Panc1 (cell line): Measurements from ENCODE around the gene BMP7. TPM values are rescaled to one million over a fixed set of nuclear protein-coding genes. Genes with fewer than 3 reads are reported as not detected.

Source experiments
- ATAC-seq: fragments of 200-7000 bp; cut with Tn5 transposase; 2 replicates; pipeline ENCODE4 v1.9.1; 2020; ENCODE audit warnings: mild to moderate bottlenecking, moderate library complexity
- BruUV-seq: library from RNA; stranded (reverse); fragments of 400-500 nt; replicated peaks from 2 replicates; lab custom pipeline; 2021; lab: Mats Ljungman, UMichigan
- CTCF ChIA-PET: fragments of 300-600 bp; sonication (Branson Sonifier 250); formaldehyde crosslinking; loops from one replicate; lab custom pipeline; 2022; ENCODE audit warnings: antibody characterized with exemption; lab: Charles Lee
- POLR2A ChIA-PET: fragments of 300-600 bp; sonication (Branson Sonifier 250); formaldehyde crosslinking; loops from one replicate; lab custom pipeline; 2022; ENCODE audit warnings: antibody characterized with exemption; lab: Charles Lee
- DNase-seq: peaks from one replicate; pipeline ENCODE4 v3.0.0-alpha.2; 2010; ENCODE audit warnings: low read depth, low spot score
- H3K27ac ChIP-seq: 2 replicates; pipeline ENCODE4 v1.5.1; 2011; ENCODE audit warnings: mild to moderate bottlenecking, low read length, inconsistent platforms
- H3K27me3 ChIP-seq: fragments of 200-500 bp; sonication (Bioruptor generic); 2 replicates; pipeline ENCODE4 v1.6.0; 2014; ENCODE audit warnings: low read length, inconsistent platforms; ENCODE audit not compliant: control insufficient read depth, insufficient read depth
- H3K36me3 ChIP-seq: fragments of 200-500 bp; sonication (Bioruptor generic); 2 replicates; pipeline ENCODE4 v1.5.1; 2014; ENCODE audit warnings: inconsistent platforms, mild to moderate bottlenecking, low read length, moderate library complexity; ENCODE audit not compliant: control insufficient read depth, insufficient read depth
- H3K4me1 ChIP-seq: 2 replicates; pipeline ENCODE4 v1.5.1; 2011; ENCODE audit warnings: inconsistent platforms, mild to moderate bottlenecking, low read length, moderate library complexity; ENCODE audit not compliant: control insufficient read depth, insufficient read depth
- H3K4me3 ChIP-seq, 2 experiments: 2 replicates each; pipeline ENCODE4 v1.5.1; 2011 to 2012; ENCODE audit warnings: low read depth in 2 of 2, low read length in 2 of 2, mild to moderate bottlenecking in 2 of 2, inconsistent platforms in 1 of 2, moderate library complexity in 1 of 2
- H3K9me3 ChIP-seq: fragments of 200-500 bp; sonication (Bioruptor generic); 2 replicates; pipeline ENCODE4 v1.5.1; 2014; ENCODE audit warnings: low read depth, mild to moderate bottlenecking, inconsistent platforms, low read length, moderate library complexity; ENCODE audit not compliant: control insufficient read depth, insufficient read depth
- POLR2AphosphoS5 ChIP-seq: IDR thresholded peaks from 2 replicates; pipeline ENCODE4 v1.6.1; 2012; ENCODE audit warnings: mild to moderate bottlenecking, low read depth, low read length, moderate library complexity
- SIN3A ChIP-seq: IDR thresholded peaks from 2 replicates; pipeline ENCODE4 v1.6.1; 2012; ENCODE audit warnings: low read depth, mild to moderate bottlenecking, low read length, moderate library complexity, borderline replicate concordance; ENCODE audit not compliant: insufficient read depth
- TCF7L2 ChIP-seq: IDR thresholded peaks from 2 replicates; pipeline ENCODE4 v1.6.1; 2011; ENCODE audit warnings: mild to moderate bottlenecking, low read depth, low read length, inconsistent platforms
- in situ Hi-C: cut with HindIII; loops from 2 replicates; pipeline ENCODE4 v1.10.0; 2016; ENCODE audit warnings: low sequenced_read_pairs, low pct_unique_long_range_greater_than_20kb
- intact Hi-C: fragments of 100-400 bp; cut with micrococcal nuclease; formaldehyde crosslinking; loops from one replicate; pipeline ENCODE4 v1.10.0; 2022; ENCODE audit not compliant: unreplicated experiment
- total RNA-seq: library from RNA; stranded (reverse); gene quantifications from one replicate; pipeline ENCODE4 v1.2.1, GENCODE V29; 2021; ENCODE audit not compliant: unreplicated experiment
- TF ChIP-seq, protein P1 (sequence below): fragments of 450-650 bp; IDR thresholded peaks from 2 replicates; pipeline ENCODE4 v1.5.1; 2017; ENCODE audit warnings: mild to moderate bottlenecking
- TF ChIP-seq, protein P2 (sequence below), 2 experiments: IDR thresholded peaks; 2 replicates each; pipeline ENCODE4 v1.6.1; 2011 to 2012; ENCODE audit warnings: low read depth in 2 of 2, control low read depth in 1 of 2, low read length in 1 of 2, mild to moderate bottlenecking in 1 of 2, moderate library complexity in 1 of 2; ENCODE audit not compliant: insufficient read depth in 1 of 2

The BMP7 gene
- total RNA-seq, 1 experiment from 2014 or later = 11.5 TPM

DNA sequence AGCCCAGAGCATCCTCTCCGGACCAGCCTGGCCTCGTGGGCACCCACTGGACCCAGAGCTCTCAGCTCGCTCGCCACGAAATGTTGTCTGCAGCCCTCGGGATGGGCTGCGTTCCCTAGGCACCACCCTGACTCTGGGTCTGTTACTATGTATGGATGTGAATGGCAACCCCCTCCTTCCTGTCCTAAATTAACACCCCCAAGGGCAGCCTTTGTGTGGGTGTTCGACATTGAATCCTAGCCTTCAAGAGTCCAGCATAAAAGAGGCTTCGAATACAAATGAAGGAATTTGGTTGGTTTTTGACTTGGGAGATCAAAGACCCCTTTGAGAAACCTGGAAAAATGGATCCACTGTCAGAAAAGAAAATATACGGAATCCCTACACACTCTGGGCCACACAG is 86.1 kb downstream of the BMP7 start:
- in situ Hi-C loops = no loop called here
- Histone ChIP-seq H3K27me3 (no peaks in the 10 kb centered on the region), H3K4me1 (no peaks in the 10 kb centered on the region), H3K36me3 (no peaks in the 10 kb centered on the region), H3K4me3 (no peak overlapping the region), H3K27ac (no peak overlapping the region), H3K9me3 (no peaks in the 10 kb centered on the region)
- DNase-seq (no peak), ATAC-seq (no peak)
- intact Hi-C loops = no loop called here
- ChIA-PET POLR2A (no interaction called here), CTCF (no interaction called here)
- TF ChIP-seq SIN3A (no peak), POLR2AphosphoS5 (no peak), TCF7L2 (no peak)
- TF ChIP-seq, protein P1, sequence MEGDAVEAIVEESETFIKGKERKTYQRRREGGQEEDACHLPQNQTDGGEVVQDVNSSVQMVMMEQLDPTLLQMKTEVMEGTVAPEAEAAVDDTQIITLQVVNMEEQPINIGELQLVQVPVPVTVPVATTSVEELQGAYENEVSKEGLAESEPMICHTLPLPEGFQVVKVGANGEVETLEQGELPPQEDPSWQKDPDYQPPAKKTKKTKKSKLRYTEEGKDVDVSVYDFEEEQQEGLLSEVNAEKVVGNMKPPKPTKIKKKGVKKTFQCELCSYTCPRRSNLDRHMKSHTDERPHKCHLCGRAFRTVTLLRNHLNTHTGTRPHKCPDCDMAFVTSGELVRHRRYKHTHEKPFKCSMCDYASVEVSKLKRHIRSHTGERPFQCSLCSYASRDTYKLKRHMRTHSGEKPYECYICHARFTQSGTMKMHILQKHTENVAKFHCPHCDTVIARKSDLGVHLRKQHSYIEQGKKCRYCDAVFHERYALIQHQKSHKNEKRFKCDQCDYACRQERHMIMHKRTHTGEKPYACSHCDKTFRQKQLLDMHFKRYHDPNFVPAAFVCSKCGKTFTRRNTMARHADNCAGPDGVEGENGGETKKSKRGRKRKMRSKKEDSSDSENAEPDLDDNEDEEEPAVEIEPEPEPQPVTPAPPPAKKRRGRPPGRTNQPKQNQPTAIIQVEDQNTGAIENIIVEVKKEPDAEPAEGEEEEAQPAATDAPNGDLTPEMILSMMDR = no peak
- TF ChIP-seq, protein P2, sequence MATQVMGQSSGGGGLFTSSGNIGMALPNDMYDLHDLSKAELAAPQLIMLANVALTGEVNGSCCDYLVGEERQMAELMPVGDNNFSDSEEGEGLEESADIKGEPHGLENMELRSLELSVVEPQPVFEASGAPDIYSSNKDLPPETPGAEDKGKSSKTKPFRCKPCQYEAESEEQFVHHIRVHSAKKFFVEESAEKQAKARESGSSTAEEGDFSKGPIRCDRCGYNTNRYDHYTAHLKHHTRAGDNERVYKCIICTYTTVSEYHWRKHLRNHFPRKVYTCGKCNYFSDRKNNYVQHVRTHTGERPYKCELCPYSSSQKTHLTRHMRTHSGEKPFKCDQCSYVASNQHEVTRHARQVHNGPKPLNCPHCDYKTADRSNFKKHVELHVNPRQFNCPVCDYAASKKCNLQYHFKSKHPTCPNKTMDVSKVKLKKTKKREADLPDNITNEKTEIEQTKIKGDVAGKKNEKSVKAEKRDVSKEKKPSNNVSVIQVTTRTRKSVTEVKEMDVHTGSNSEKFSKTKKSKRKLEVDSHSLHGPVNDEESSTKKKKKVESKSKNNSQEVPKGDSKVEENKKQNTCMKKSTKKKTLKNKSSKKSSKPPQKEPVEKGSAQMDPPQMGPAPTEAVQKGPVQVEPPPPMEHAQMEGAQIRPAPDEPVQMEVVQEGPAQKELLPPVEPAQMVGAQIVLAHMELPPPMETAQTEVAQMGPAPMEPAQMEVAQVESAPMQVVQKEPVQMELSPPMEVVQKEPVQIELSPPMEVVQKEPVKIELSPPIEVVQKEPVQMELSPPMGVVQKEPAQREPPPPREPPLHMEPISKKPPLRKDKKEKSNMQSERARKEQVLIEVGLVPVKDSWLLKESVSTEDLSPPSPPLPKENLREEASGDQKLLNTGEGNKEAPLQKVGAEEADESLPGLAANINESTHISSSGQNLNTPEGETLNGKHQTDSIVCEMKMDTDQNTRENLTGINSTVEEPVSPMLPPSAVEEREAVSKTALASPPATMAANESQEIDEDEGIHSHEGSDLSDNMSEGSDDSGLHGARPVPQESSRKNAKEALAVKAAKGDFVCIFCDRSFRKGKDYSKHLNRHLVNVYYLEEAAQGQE (IDR thresholded peaks at IDR 0.05; ENCODE audit: insufficient read depth in 1 of 2, low read depth in 2 of 2, low read length in 1 of 2) = no peak
- BruUV-seq = no TSS peak

- intact Hi-C loops = no loop called here
- ChIA-PET POLR2A (interaction anchor here (0.7 kb wide), 1 partner anchor 175 kb away, joined by 7 read pairs; no protein-coding TSS in a partner anchor), CTCF (no interaction called here)
- TF ChIP-seq POLR2AphosphoS5 = no peak
- no peak for TF ChIP-seq SIN3A
- TF ChIP-seq, protein P1 = no peak
- TF ChIP-seq, protein P2 (IDR thresholded peaks at IDR 0.05; ENCODE audit: insufficient read depth in 1 of 2, low read depth in 2 of 2, low read length in 1 of 2) = no peak
- no peak for TF ChIP-seq TCF7L2
- no peak for DNase-seq
- BruUV-seq = no TSS peak
- no peak for ATAC-seq
- H3K4me1 ChIP-seq = no peaks in the 10 kb centered on the region
- H3K9me3 ChIP-seq = no peaks in the 10 kb centered on the region
- no peak overlapping the region for H3K4me3 ChIP-seq
- H3K36me3 ChIP-seq = no peaks in the 10 kb centered on the region
- H3K27me3 ChIP-seq = no peaks in the 10 kb centered on the region
- in situ Hi-C loops = no loop called here
- no peak overlapping the region for H3K27ac ChIP-seq
These were observed 87.2 kb downstream of the BMP7 start for GRCh38 chr20:57179265-57179664.
